GM12878 (cell line): Measurements from ENCODE around the gene CAMK2D. TPM values are rescaled to one million over a fixed set of nuclear protein-coding genes. Genes with fewer than 3 reads are reported as not detected.

Experiments
- ATAC-seq: fragments of 200-7000 bp; cut with Tn5 transposase; 3 replicates; pipeline ENCODE4 v1.9.1; 2020; ENCODE audit warnings: mild to moderate bottlenecking, moderate library complexity
- BruUV-seq: library from RNA; stranded (reverse); fragments of 400-500 nt; replicated peaks from 2 replicates; lab custom pipeline; 2021; lab: Mats Ljungman, UMichigan
- CTCF ChIA-PET: fragments of 300-600 bp; sonication (Branson Sonifier 250); formaldehyde crosslinking; extraction: SDS; loops from one replicate; lab custom pipeline; 2021; ENCODE audit warnings: inconsistent platforms; lab: Yijun Ruan, JAX
- POLR2A ChIA-PET: fragments of 350-600 bp; formaldehyde crosslinking; extraction: SDS; loops from one replicate; lab custom pipeline; 2021; ENCODE audit warnings: inconsistent platforms; lab: Charles Lee
- RAD21 ChIA-PET: fragments of 300-600 bp; sonication (Branson Sonifier 250); formaldehyde crosslinking; loops from one replicate; lab custom pipeline; 2023; ENCODE audit warnings: antibody characterized with exemption; ENCODE audit not compliant: unreplicated experiment; lab: Charles Lee
- SMC1A ChIA-PET: fragments of 300-600 bp; sonication (Branson Sonifier 250); formaldehyde crosslinking; loops from one replicate; lab custom pipeline; 2023; ENCODE audit not compliant: unreplicated experiment, uncharacterized antibody; lab: Charles Lee
- DNase-seq: peaks from one replicate; pipeline ENCODE4 v3.0.0-alpha.2; 2011; ENCODE audit warnings: low read depth, low spot score
- FAIRE-seq: peaks from 3 replicates; lab custom pipeline; 2011; peaks lifted over from hg19 to GRCh38; lab: Jason Lieb, UNC
- H2AFZ ChIP-seq: 2 replicates; pipeline ENCODE4 v1.6.0; 2011; ENCODE audit warnings: low read depth, low read length, control low read depth; ENCODE audit not compliant: control insufficient read depth
- H3K27ac ChIP-seq: 2 replicates; pipeline ENCODE4 v1.5.1; 2011; ENCODE audit warnings: control low read depth; ENCODE audit not compliant: control insufficient read depth, insufficient read depth
- H3K27me3 ChIP-seq, 2 experiments: replicated peaks in 1 of 2; 2 replicates each; pipeline versions ENCODE4 v1.6.0 to v1.6.1; 2011; ENCODE audit warnings: low read length in 1 of 2; ENCODE audit not compliant: control insufficient read depth in 2 of 2, insufficient read depth in 2 of 2
- H3K36me3 ChIP-seq, 2 experiments: 2 replicates each; pipeline ENCODE4 v1.5.1; 2011; ENCODE audit warnings: low read length in 1 of 2; ENCODE audit not compliant: control insufficient read depth in 2 of 2, insufficient read depth in 2 of 2
- H3K4me1 ChIP-seq: 2 replicates; pipeline ENCODE4 v1.6.1; 2011; ENCODE audit warnings: mild to moderate bottlenecking, low read length, moderate library complexity, mixed read lengths; ENCODE audit not compliant: control insufficient read depth, insufficient read depth
- H3K4me2 ChIP-seq: 2 replicates; pipeline ENCODE4 v1.6.0; 2011; ENCODE audit warnings: control low read depth; ENCODE audit not compliant: control insufficient read depth, insufficient read depth
- H3K4me3 ChIP-seq: fragments of 200-600 bp; sonication (generic); 2 replicates; pipeline ENCODE4 v1.5.1; 2016
- H3K79me2 ChIP-seq: 2 replicates; pipeline ENCODE4 v1.6.0; 2011; ENCODE audit warnings: low read length; ENCODE audit not compliant: control insufficient read depth, insufficient read depth
- H3K9ac ChIP-seq: 2 replicates; pipeline ENCODE4 v1.8.0; 2011; ENCODE audit warnings: low read length, control low read depth, mixed read lengths; ENCODE audit not compliant: control insufficient read depth, insufficient read depth
- H3K9me3 ChIP-seq: replicated peaks from 3 replicates; pipeline ENCODE4 v1.5.1; 2011; ENCODE audit warnings: mild to moderate bottlenecking, low read length; ENCODE audit not compliant: control insufficient read depth, insufficient read depth
- H4K20me1 ChIP-seq: 2 replicates; pipeline ENCODE4 v1.6.0; 2011; ENCODE audit not compliant: control insufficient read depth, insufficient read depth
- ATF3 ChIP-seq: IDR thresholded peaks from 2 replicates; pipeline ENCODE4 v1.6.1; 2011; ENCODE audit warnings: low read depth, mild to moderate bottlenecking, low read length, moderate library complexity, borderline replicate concordance; ENCODE audit errors: extremely low read depth
- ATF7 ChIP-seq: fragments of 450-650 bp; IDR thresholded peaks from 2 replicates; pipeline ENCODE4 v1.6.1; 2016; ENCODE audit warnings: low read depth, mild to moderate bottlenecking
- CBFB ChIP-seq: IDR thresholded peaks from 2 replicates; pipeline ENCODE4 v1.6.1; 2016; ENCODE audit warnings: antibody characterized with exemption, low read depth
- CBX3 ChIP-seq: fragments of 200-600 bp; sonication (generic); IDR thresholded peaks from 2 replicates; pipeline ENCODE4 v1.6.1; 2016; ENCODE audit warnings: low read depth, borderline replicate concordance
- HDAC2 ChIP-seq: fragments of 200-600 bp; sonication (generic); IDR thresholded peaks from 2 replicates; pipeline ENCODE4 v1.6.1; 2017
- HDGF ChIP-seq: fragments of 450-650 bp; IDR thresholded peaks from 2 replicates; pipeline ENCODE4 v1.6.1; 2016; ENCODE audit warnings: antibody characterized with exemption
- IRF5 ChIP-seq: fragments of 450-650 bp; IDR thresholded peaks from 2 replicates; pipeline ENCODE4 v1.6.1; 2017; ENCODE audit warnings: borderline replicate concordance
- NBN ChIP-seq: fragments of 450-650 bp; IDR thresholded peaks from 2 replicates; pipeline ENCODE4 v1.6.1; 2016
- NFYA ChIP-seq: IDR thresholded peaks from 2 replicates; pipeline ENCODE4 v1.6.1; 2011; ENCODE audit warnings: low read depth, mild to moderate bottlenecking, low read length, improper control_type of control experiment, borderline replicate concordance
- PRDM15 ChIP-seq: fragments of 450-650 bp; formaldehyde crosslinking; IDR thresholded peaks from 2 replicates; pipeline ENCODE4 v1.4.0; 2020; ENCODE audit warnings: mild to moderate bottlenecking, moderate library complexity
- SIX5 ChIP-seq: IDR thresholded peaks from 2 replicates; pipeline ENCODE4 v1.6.1; 2011; ENCODE audit warnings: mild to moderate bottlenecking, low read depth, low read length, moderate library complexity; ENCODE audit not compliant: severe bottlenecking
- SMAD1 ChIP-seq: fragments of 450-650 bp; IDR thresholded peaks from 2 replicates; pipeline ENCODE4 v1.6.1; 2018; ENCODE audit warnings: mild to moderate bottlenecking, low read depth; ENCODE audit not compliant: partially characterized antibody
- SMC3 ChIP-seq: IDR thresholded peaks from 2 replicates; pipeline ENCODE4 v1.6.1; 2011; ENCODE audit warnings: low read length, improper control_type of control experiment, borderline replicate concordance
- ZBTB40 ChIP-seq: fragments of 450-650 bp; IDR thresholded peaks from 2 replicates; pipeline ENCODE4 v1.6.1; 2016; ENCODE audit warnings: mild to moderate bottlenecking, moderate library complexity, borderline replicate concordance
- in situ Hi-C: fragments of 300-500 bp; cut with MboI; formaldehyde crosslinking; loops from 9 replicates; pipeline ENCODE4 v1.14.3; 2018; ENCODE audit warnings: mixed read lengths
- intact Hi-C: fragments of 100-400 bp; cut with micrococcal nuclease; formaldehyde crosslinking; loops from one replicate; pipeline ENCODE4 v1.14.2; 2022; ENCODE audit not compliant: unreplicated experiment
- polyA plus RNA-seq, 11 experiments: library from polyadenylated mRNA; depleted of rRNA in 4 of 11; unstranded in 6 of 11; stranded (reverse) in 5 of 11; fragments of >200 nt; fragmentation: Nextera tagmentation in 4 of 11; fragmentation: Illumina TruSeq in 1 of 11; extraction: Ambion mirVana in 4 of 11; extraction: Trizol in 1 of 11; gene quantifications; 1 replicate in 1 of 11; 2 replicates in 10 of 11; pipeline versions ENCODE4 v1.2.1 to v1.2.3, GENCODE V29; 2011 to 2016; ENCODE audit warnings: inconsistent platforms in 2 of 11, missing spikeins in 2 of 11, low read depth in 1 of 11
- total RNA-seq, 4 experiments: library from RNA; depleted of rRNA in 3 of 4; stranded (reverse); fragments of >200 nt in 3 of 4; fragmentation: Illumina TruSeq in 1 of 4; extraction: Trizol in 1 of 4; gene quantifications; 2 replicates each; pipeline versions ENCODE4 v1.2.1 to v1.2.3, GENCODE V29; 2013 to 2021

The CAMK2D gene
- total and polyA plus RNA-seq, 10 of the 15 experiments (the other 5 are each of a cell fraction or from before 2014, with no cell fraction given) = 6.9 to 88.5 (median 12.9) TPM

GRCh38 chr4:113739197-113739596 is 22.3 kb downstream of the CAMK2D start:
- ATAC-seq (peak; percentile 61), FAIRE-seq (no peak), DNase-seq (no peak)
- Histone ChIP-seq H3K9ac (no peak overlapping the region), H3K27me3 (no peaks in the 10 kb centered on the region), H3K36me3 (peaks cover 0 to 6% of the 10 kb centered on the region in 2 experiments; a peak in 1 of 4 replicates), H4K20me1 (no peaks in the 10 kb centered on the region), H3K79me2 (peaks cover 15% of the 10 kb centered on the region), H3K4me2 (no peak overlapping the region), H3K27ac (no peak overlapping the region), H3K9me3 (peaks cover 4% of the 10 kb centered on the region; the same call in 2 of the 3 replicates), H3K4me1 (no peaks in the 10 kb centered on the region), H3K4me3 (no peak overlapping the region), H2AFZ (no peak overlapping the region)
- in situ Hi-C loops = no loop called here
- CTCF ChIA-PET = interaction anchor here (0.7 kb wide), 1 partner anchor 10 kb away, joined by 5 read pairs; no protein-coding TSS in a partner anchor
- RAD21 ChIA-PET = interaction anchor here (2.5 kb wide), 1 partner anchor 102 kb away, joined by 14 read pairs; no protein-coding TSS in a partner anchor
- no TSS peak for BruUV-seq
- intact Hi-C loops = no loop called here
- POLR2A ChIA-PET = interaction anchor here (0.6 kb wide), 1 partner anchor 25 kb away, joined by 3 read pairs; no protein-coding TSS in a partner anchor
- SMC1A ChIA-PET = interaction anchor here (0.7 to 1.5 kb wide), 5 partner anchors 11 to 51 kb away, joined by 3 to 4 read pairs (median 3); no protein-coding TSS in a partner anchor
- TF ChIP-seq SMC3 (no peak), NBN (no peak), ZBTB40 (no peak), IRF5 (no peak), CBFB (no peak), HDAC2 (no peak), ATF3 (no peak), NFYA (no peak), ATF7 (no peak), SMAD1 (no peak), PRDM15 (CRISPR knock-in tag) (no peak), HDGF (no peak), CBX3 (no peak), SIX5 (no peak)
